ENCODE data around the gene KYNU. TPM values are rescaled to one million over a fixed set of nuclear protein-coding genes. Genes with fewer than 3 reads are reported as not detected.

KYNU gene
- total and polyA plus RNA-seq, 2 of the 13 experiments (the other 11 are each of a cell fraction or from before 2014, with no cell fraction given): 21.9 to 68.6 TPM

- TF ChIP-seq KIAA2018 (CRISPR knock-in tag; IDR thresholded peaks at IDR 0.05; ENCODE audit: borderline replicate concordance): no peak
- TF ChIP-seq SKI (IDR thresholded peaks at IDR 0.05; ENCODE audit: partially characterized antibody): peak; percentile 97
- no peak for TF ChIP-seq ZNF768 (CRISPR knock-in tag; IDR thresholded peaks at IDR 0.05)
- TF ChIP-seq SETDB1 (CRISPR knock-in tag; IDR thresholded peaks at IDR 0.05; ENCODE audit: borderline replicate concordance): no peak
- TF ChIP-seq ZNF710 (CRISPR knock-in tag; IDR thresholded peaks at IDR 0.05; ENCODE audit: borderline replicate concordance): peak; percentile 67; the same call in 1 of the 2 replicates
- TF ChIP-seq ZNF326 (CRISPR knock-in tag; IDR thresholded peaks at IDR 0.05; ENCODE audit: borderline replicate concordance): no peak
- no peak for TF ChIP-seq SAFB2 (CRISPR knock-in tag; IDR thresholded peaks at IDR 0.05; ENCODE audit: borderline replicate concordance, low read depth)
- peak; percentile 86; the same call in 1 of the 2 replicates for TF ChIP-seq MBD4 (IDR thresholded peaks at IDR 0.05; ENCODE audit: borderline replicate concordance, low read length)
- TF ChIP-seq SMAD1 (CRISPR knock-in tag; IDR thresholded peaks at IDR 0.05; ENCODE audit: borderline replicate concordance, low read depth): no peak
- peak; percentile 83 for TF ChIP-seq KDM6A (CRISPR knock-in tag; IDR thresholded peaks at IDR 0.05; ENCODE audit: low read depth)
- no peak; the same call in 1 of the 2 replicates for TF ChIP-seq NKX3-1 (CRISPR knock-in tag; IDR thresholded peaks at IDR 0.05)
- peak; percentile 54; the same call in 1 of the 2 replicates for TF ChIP-seq ZNF569 (CRISPR knock-in tag; IDR thresholded peaks at IDR 0.05; ENCODE audit: borderline replicate concordance)
- TF ChIP-seq ZNF251 (CRISPR knock-in tag; IDR thresholded peaks at IDR 0.05): no peak
- no peak; the same call in 1 of the 2 replicates for TF ChIP-seq ZFP36L2 (CRISPR knock-in tag; IDR thresholded peaks at IDR 0.05)
- TF ChIP-seq FOSL1 (CRISPR knock-in tag; IDR thresholded peaks at IDR 0.05; ENCODE audit: borderline replicate concordance): peak; percentile 67; the same call in 1 of the 2 replicates
- peak; percentile 29; the same call in 1 of the 2 replicates for TF ChIP-seq SP5 (CRISPR knock-in tag; IDR thresholded peaks at IDR 0.05; ENCODE audit: borderline replicate concordance, low read depth)
- no peak for TF ChIP-seq PRDM4 (CRISPR knock-in tag; IDR thresholded peaks at IDR 0.05; ENCODE audit: borderline replicate concordance)
Measured at GRCh38 chr2:142863485-142863961, 13.9 kb upstream of the KYNU start (continued).

Measured in HepG2 (cell line).